SK-N-SH treated with all-trans-retinoic acid at 6 μM for 48 hours (cell line): ENCODE data around the gene CDH8.

Experiments used
- OSR1 ChIP-seq: fragments of 250-450 bp; sonication (Bioruptor Pico); IDR thresholded peaks from 2 replicates; pipeline ENCODE4 v1.8.0; 2022; ENCODE audit warnings: moderate library complexity, mild to moderate bottlenecking, inconsistent platforms
- PPARA ChIP-seq: fragments of 250-450 bp; sonication (Bioruptor Pico); IDR thresholded peaks from 2 replicates; pipeline ENCODE4 v1.5.0; 2020; ENCODE audit warnings: mild to moderate bottlenecking, borderline replicate concordance
- ZFP3 ChIP-seq: fragments of 250-450 bp; sonication (Bioruptor Pico); IDR thresholded peaks from 2 replicates; pipeline ENCODE4 v1.5.0; 2020; ENCODE audit warnings: mild to moderate bottlenecking, moderate library complexity
- ZNF8 ChIP-seq: fragments of 450-650 bp; formaldehyde crosslinking; IDR thresholded peaks from 2 replicates; pipeline ENCODE4 v1.5.0; 2020; ENCODE audit warnings: mild to moderate bottlenecking, moderate library complexity
- TF ChIP-seq, protein P1 (sequence below): fragments of 250-450 bp; sonication (Bioruptor Pico); IDR thresholded peaks from 2 replicates; pipeline ENCODE4 v1.5.1; 2020; ENCODE audit warnings: low read depth, mild to moderate bottlenecking, moderate library complexity
- TF ChIP-seq, protein P2 (sequence below): fragments of 250-450 bp; sonication (Bioruptor Pico); IDR thresholded peaks from 2 replicates; pipeline ENCODE4 v1.8.0; 2020; ENCODE audit warnings: mild to moderate bottlenecking, moderate library complexity, borderline replicate concordance
- TF ChIP-seq, protein P3 (sequence below): fragments of 250-450 bp; sonication (Bioruptor Pico); IDR thresholded peaks from 2 replicates; pipeline ENCODE4 v1.5.0; 2020; ENCODE audit warnings: mild to moderate bottlenecking, moderate library complexity

DNA sequence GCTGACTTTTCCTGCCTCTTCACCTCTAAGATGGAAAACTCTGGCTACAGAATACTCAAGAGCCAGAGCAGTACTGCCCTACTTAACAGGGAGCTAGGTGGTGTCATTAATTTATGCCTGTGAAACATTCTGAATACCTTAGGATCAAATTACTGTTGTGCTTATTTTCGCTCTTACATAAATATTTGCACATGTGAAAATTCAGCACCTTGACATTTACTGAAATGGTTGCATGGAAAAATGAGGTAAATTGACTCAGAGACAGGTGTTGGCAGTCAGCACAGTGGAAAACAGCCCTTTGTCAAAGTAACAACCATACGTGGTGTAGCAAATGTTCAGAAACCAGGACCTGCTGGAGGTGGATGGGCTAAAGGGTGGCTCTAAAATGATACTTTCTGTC, 193.6 kb downstream of the CDH8 start:
- TF ChIP-seq PPARA (CRISPR knock-in tag), result no peak
- TF ChIP-seq OSR1 (CRISPR knock-in tag), result no peak
- TF ChIP-seq, protein P1, sequence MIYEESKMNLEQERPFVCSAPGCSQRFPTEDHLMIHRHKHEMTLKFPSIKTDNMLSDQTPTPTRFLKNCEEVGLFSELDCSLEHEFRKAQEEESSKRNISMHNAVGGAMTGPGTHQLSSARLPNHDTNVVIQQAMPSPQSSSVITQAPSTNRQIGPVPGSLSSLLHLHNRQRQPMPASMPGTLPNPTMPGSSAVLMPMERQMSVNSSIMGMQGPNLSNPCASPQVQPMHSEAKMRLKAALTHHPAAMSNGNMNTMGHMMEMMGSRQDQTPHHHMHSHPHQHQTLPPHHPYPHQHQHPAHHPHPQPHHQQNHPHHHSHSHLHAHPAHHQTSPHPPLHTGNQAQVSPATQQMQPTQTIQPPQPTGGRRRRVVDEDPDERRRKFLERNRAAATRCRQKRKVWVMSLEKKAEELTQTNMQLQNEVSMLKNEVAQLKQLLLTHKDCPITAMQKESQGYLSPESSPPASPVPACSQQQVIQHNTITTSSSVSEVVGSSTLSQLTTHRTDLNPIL, result no peak
- TF ChIP-seq ZFP3 (CRISPR knock-in tag), result no peak
- TF ChIP-seq, protein P2, sequence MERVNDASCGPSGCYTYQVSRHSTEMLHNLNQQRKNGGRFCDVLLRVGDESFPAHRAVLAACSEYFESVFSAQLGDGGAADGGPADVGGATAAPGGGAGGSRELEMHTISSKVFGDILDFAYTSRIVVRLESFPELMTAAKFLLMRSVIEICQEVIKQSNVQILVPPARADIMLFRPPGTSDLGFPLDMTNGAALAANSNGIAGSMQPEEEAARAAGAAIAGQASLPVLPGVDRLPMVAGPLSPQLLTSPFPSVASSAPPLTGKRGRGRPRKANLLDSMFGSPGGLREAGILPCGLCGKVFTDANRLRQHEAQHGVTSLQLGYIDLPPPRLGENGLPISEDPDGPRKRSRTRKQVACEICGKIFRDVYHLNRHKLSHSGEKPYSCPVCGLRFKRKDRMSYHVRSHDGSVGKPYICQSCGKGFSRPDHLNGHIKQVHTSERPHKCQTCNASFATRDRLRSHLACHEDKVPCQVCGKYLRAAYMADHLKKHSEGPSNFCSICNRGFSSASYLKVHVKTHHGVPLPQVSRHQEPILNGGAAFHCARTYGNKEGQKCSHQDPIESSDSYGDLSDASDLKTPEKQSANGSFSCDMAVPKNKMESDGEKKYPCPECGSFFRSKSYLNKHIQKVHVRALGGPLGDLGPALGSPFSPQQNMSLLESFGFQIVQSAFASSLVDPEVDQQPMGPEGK (CRISPR knock-in tag), result no peak
- no peak for TF ChIP-seq ZNF8 (CRISPR knock-in tag)
- TF ChIP-seq, protein P3, sequence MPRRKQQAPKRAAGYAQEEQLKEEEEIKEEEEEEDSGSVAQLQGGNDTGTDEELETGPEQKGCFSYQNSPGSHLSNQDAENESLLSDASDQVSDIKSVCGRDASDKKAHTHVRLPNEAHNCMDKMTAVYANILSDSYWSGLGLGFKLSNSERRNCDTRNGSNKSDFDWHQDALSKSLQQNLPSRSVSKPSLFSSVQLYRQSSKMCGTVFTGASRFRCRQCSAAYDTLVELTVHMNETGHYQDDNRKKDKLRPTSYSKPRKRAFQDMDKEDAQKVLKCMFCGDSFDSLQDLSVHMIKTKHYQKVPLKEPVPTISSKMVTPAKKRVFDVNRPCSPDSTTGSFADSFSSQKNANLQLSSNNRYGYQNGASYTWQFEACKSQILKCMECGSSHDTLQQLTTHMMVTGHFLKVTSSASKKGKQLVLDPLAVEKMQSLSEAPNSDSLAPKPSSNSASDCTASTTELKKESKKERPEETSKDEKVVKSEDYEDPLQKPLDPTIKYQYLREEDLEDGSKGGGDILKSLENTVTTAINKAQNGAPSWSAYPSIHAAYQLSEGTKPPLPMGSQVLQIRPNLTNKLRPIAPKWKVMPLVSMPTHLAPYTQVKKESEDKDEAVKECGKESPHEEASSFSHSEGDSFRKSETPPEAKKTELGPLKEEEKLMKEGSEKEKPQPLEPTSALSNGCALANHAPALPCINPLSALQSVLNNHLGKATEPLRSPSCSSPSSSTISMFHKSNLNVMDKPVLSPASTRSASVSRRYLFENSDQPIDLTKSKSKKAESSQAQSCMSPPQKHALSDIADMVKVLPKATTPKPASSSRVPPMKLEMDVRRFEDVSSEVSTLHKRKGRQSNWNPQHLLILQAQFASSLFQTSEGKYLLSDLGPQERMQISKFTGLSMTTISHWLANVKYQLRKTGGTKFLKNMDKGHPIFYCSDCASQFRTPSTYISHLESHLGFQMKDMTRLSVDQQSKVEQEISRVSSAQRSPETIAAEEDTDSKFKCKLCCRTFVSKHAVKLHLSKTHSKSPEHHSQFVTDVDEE (CRISPR knock-in tag), result no peak
